Measurements from ENCODE around the gene SPATA13. TPM values are rescaled to one million over a fixed set of nuclear protein-coding genes. Genes with fewer than 3 reads are reported as not detected.

SPATA13 gene
- total and polyA plus RNA-seq, 10 of the 15 experiments (the other 5 are each of a cell fraction or from before 2014, with no cell fraction given): 2.4 to 11.1 (median 10.2) TPM

- no peak overlapping the region for H3K4me3 ChIP-seq
- TF ChIP-seq IKZF2 (IDR thresholded peaks at IDR 0.05): no peak
- TF ChIP-seq SPI1 (IDR thresholded peaks at IDR 0.05; ENCODE audit: borderline replicate concordance, insufficient read depth, low read depth, low read length): no peak
- TF ChIP-seq WRNIP1 (IDR thresholded peaks at IDR 0.05; ENCODE audit: borderline replicate concordance, low read depth, low read length): no peak
- TF ChIP-seq REST (IDR thresholded peaks at IDR 0.05; ENCODE audit: low read depth, low read length): no peak
- no peak for TF ChIP-seq NRF1 (conservative IDR thresholded peaks at IDR 0.05; ENCODE audit: low read depth, low read length)
- TF ChIP-seq ZNF24 (IDR thresholded peaks at IDR 0.05): no peak
- TF ChIP-seq ZBTB33 (IDR thresholded peaks at IDR 0.05): no peak
- TF ChIP-seq, protein P1, sequence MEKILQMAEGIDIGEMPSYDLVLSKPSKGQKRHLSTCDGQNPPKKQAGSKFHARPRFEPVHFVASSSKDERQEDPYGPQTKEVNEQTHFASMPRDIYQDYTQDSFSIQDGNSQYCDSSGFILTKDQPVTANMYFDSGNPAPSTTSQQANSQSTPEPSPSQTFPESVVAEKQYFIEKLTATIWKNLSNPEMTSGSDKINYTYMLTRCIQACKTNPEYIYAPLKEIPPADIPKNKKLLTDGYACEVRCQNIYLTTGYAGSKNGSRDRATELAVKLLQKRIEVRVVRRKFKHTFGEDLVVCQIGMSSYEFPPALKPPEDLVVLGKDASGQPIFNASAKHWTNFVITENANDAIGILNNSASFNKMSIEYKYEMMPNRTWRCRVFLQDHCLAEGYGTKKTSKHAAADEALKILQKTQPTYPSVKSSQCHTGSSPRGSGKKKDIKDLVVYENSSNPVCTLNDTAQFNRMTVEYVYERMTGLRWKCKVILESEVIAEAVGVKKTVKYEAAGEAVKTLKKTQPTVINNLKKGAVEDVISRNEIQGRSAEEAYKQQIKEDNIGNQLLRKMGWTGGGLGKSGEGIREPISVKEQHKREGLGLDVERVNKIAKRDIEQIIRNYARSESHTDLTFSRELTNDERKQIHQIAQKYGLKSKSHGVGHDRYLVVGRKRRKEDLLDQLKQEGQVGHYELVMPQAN (conservative IDR thresholded peaks at IDR 0.05): no peak
- TF ChIP-seq ZZZ3 (IDR thresholded peaks at IDR 0.05; ENCODE audit: control insufficient read depth, insufficient read length, low read depth): no peak
- no peak overlapping the region for H3K27ac ChIP-seq (ENCODE audit: control insufficient read depth, insufficient read depth)
- WGBS (ENCODE audit: insufficient coverage, insufficient replicate concordance, low lambda C conversion rate, missing lambda C conversion rate): 57% methylated on average over 8 of the region's 8 CpGs
- H4K20me1 ChIP-seq (ENCODE audit: control insufficient read depth, insufficient read depth): no peaks in the 10 kb centered on the region
- ChIA-PET RAD21 (ENCODE audit: unreplicated experiment) (no interaction called here), SMC1A (ENCODE audit: uncharacterized antibody, unreplicated experiment) (interaction anchor here (0.7 kb wide), 1 partner anchor 12 kb away, joined by 3 read pairs; no protein-coding TSS in a partner anchor), POLR2A (no interaction called here), CTCF (interaction anchor here (1.3 kb wide), 1 partner anchor 15 kb away, joined by 3 read pairs; no protein-coding TSS in a partner anchor)
- no peaks in the 10 kb centered on the region for H3K9me3 ChIP-seq (replicated peaks; ENCODE audit: control insufficient read depth, insufficient read depth, low read length)
- no peak for ATAC-seq
- H3K79me2 ChIP-seq (ENCODE audit: control insufficient read depth, insufficient read depth, low read length): no peaks in the 10 kb centered on the region
- no peak for DNase-seq (ENCODE audit: low read depth, low spot score)
- in situ Hi-C loops (cut with MboI): no loop called here
- no TSS peak for BruUV-seq (replicated peaks)
- H3K9ac ChIP-seq (ENCODE audit: control insufficient read depth, insufficient read depth, low read length): no peak overlapping the region
- no peak for FAIRE-seq
- intact Hi-C loops (cut with micrococcal nuclease; ENCODE audit: unreplicated experiment): no loop called here
- no peak overlapping the region for H3K4me2 ChIP-seq (ENCODE audit: control insufficient read depth, insufficient read depth)
- no peaks in the 10 kb centered on the region for H3K4me1 ChIP-seq (ENCODE audit: control insufficient read depth, insufficient read depth, low read length)
- H2AFZ ChIP-seq (ENCODE audit: control insufficient read depth, low read depth, low read length): no peak overlapping the region
- no peaks in the 10 kb centered on the region for H3K36me3 ChIP-seq (ENCODE audit: control insufficient read depth in 2 of 2, insufficient read depth in 2 of 2, low read length in 1 of 2)
- H3K27me3 ChIP-seq (replicated peaks in 1 of 2; ENCODE audit: control insufficient read depth in 2 of 2, insufficient read depth in 2 of 2, low read length in 1 of 2): no peaks in the 10 kb centered on the region
Measured at GRCh38 chr13:24176351-24177101, 16.0 kb downstream of the SPATA13 start.

All from GM12878 (cell line).